Activated CD4-positive, alpha-beta T cell treated with anti-CD3 and anti-CD28 coated beads, Interleukin-10, Interleukin-2, amounts not matched to agents 100 ng/mL and 50 ng/mL, durations not matched to agents 16 hours and 8 hours (primary cell): ENCODE measurements around the gene DDX23.

Experiments
- DNase-seq: peaks from one replicate; pipeline ENCODE4 v3.0.0-alpha.2; 2020

Gene DDX23

GRCh38 chr12:48822139-48822538 is 29.8 kb downstream of the DDX23 start:
- DNase-seq, result no peak

DNA sequence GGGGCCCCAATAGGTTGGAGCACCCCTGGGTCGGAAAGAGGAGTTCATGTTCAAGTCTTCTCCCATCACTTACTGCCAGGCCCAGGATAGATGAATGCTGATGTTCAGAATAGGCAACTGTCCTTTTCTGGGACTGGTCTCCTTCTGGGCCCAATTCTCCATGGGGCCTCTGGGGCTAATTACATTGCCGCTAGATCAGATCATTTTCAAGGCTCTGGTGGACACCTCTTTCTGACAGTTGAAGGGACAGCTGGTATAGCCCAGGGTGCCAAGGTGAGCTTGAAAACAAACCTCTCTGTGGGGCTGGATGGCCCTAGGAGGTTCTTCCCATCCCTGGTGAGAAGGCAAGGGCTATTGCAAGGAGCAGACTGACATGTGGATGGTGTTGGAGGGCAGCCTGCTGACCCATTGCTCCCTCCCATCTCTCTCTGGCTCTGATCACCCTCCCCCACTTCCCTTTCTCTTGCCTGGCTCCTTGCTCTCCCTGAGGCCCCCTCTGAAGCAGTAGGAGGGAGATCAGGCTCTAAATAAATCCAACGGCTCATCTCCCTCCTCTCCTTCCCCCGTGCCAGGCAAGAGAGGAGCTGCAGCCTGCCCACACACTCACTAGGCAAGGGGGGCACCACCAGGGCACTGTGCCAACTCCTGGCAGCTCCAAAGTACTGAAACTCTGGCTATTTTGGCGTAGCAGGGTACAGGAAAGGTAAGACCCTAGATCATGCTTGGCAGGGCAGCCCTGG is 31.8 kb downstream of the DDX23 start:
- DNase-seq, result no peak

GRCh38 chr12:48818831-48819590 is 33.0 kb downstream of the DDX23 start:
- no peak for DNase-seq

DNA sequence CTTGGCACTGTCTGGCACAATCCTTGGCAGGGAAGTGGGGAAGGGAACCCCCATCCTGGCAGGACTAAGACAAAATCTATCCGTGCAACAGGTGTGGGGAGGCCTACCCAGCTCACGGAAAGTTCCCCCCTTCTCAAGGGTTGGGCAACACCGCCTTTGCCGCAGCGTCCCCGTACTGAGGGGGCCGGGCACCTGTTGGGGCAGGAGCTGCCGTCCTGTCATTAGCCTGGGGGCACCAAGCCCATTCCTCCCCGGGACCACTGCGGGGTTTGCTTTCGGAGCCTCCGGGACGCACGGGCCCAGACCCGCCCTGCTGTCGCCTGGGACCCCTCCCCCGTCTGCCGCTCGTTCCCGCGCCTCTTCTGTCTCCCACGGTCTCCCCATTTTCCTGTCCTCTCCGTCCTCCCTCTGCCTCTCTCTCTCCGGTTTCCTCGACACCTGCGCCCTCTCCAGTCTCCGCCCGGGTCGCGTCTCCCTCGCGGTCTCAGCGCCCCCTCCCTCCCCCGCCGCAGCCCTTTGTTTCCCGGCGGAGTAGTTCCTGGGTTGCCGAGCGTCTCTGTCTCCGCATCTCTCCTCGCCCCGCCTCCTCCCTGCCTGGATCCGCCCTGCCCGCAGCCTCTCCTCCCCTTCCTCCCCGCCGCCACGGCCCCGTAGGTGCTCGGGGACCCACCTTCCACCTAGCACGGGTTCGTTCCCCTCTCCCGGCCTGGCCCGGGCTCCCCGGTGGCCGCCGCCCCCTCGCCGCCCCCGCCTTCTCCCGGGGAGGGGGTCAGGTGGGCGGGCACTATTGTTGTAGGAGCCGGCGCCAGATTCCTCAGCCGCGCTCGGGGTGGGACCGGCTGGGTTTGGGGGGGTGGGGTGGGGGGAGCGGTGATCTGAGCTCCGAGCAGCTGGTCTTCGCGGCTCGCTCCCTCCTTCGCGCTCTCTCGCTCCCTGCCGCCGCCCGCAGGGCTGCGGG is 33.8 kb downstream of the DDX23 start, which contains the start of gene CACNB3:
TSS of gene CACNB3 (plus strand) at position 624 of the 958 bp plus-strand sequence. CDS start 434 bp downstream, outside the sequence.
- DNase-seq, result peak; percentile 74

- no peak for DNase-seq
Observed at GRCh38 chr12:48816143-48816854, 35.7 kb downstream of the DDX23 start.

GRCh38 chr12:48815126-48816110 is 36.5 kb downstream of the DDX23 start:
- peak; percentile 61 for DNase-seq

- DNase-seq, result peak; percentile 90
Observed at GRCh38 chr12:48814262-48815125, 37.5 kb downstream of the DDX23 start.

- no peak for DNase-seq
Observed at GRCh38 chr12:48813465-48814261, 38.3 kb downstream of the DDX23 start.

DNA sequence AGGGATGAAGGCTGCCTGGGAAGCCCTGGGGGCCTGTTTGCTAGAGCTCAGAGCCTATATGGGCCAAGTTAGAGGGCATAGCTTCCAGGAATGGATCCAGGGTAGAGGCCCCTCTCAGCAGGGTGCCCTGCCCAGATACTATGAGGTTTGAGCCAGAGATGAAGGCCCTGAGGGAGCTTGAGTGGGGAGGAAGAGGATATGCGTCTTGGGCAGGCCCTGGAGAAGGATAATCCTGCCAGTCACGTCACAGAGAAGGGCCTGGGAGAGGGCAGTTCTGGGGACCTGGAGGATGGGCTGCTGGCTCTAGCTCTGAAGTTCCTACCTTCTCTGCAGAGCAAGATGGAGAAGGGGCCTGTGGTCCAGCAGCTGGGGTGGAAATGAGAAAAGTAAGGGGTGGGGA is 39.6 kb downstream of the DDX23 start:
- DNase-seq, result no peak

- DNase-seq, result no peak
Observed at GRCh38 chr12:48811437-48812090, 40.4 kb downstream of the DDX23 start.

GRCh38 chr12:48810903-48811431 is 41.0 kb downstream of the DDX23 start:
- DNase-seq, result no peak

- no peak for DNase-seq
Observed at GRCh38 chr12:48807981-48808380, 44.0 kb downstream of the DDX23 start.

DNA sequence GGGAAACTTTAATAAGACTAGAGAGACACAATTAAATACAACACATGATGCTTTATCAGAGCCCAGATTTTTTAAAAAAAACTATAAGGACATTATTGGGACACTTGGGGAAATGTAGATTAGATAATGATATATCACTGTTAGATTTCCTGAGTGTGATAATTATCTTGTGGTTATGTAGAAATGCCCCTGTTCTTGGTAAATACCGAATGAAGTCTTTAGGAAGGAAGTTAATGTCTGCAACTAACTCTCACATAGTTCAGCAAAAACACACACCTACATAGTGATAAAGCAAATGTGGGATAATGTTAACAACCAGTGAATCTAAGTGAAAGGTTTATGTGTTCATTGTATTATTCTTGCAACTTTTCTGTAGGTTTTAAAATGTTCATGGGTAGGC is 48.3 kb downstream of the DDX23 start:
- no peak for DNase-seq

- no peak for DNase-seq
Observed at GRCh38 chr12:48800971-48801370, 51.0 kb downstream of the DDX23 start.

DNA sequence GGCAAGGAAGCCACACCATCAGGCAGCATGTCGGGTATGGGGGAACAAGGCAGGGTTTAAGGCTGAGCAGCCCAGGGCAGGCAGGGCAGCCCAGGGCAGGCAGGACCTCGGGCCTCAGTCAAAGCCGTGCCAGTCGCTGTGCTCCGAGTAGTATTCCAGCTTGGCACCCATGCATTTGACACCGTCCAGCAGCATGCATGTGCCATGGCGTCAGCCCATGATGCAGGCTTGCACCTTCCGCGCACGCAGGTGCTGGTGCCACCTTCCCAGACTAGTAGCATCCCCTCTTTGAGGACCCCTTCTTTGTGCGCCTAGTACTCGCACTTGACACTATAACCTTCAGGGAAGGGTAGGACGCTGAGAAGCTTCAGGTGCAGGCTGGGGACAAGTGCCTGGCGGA is 51.5 kb downstream of the DDX23 start:
- DNase-seq, result no peak

DNA sequence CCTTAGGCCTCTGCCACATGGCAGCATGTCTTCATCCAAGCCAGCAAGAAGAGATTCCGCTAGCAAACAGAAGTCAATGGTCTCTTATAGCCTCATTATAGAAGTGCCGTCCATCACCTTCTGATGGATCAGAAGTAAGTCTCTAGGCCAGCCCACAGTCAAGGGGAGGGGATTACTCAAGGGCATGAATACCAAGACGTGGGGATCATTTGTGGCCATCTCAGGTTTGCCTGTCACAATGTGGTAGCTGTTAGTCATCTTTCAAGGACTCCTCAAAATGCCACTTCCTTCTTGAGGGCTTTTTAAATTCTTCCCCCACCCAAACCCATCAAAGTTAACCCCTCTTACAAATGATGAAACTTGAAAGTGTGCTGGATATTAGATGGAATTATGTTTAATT is 55.0 kb downstream of the DDX23 start:
- DNase-seq, result peak; percentile 29

- peak; percentile 57 for DNase-seq
Observed at GRCh38 chr12:48795550-48796455, 56.2 kb downstream of the DDX23 start.
